ENCODE results near the gene RPS6KA3. TPM values are rescaled to one million over a fixed set of nuclear protein-coding genes. Genes with fewer than 3 reads are reported as not detected.

RPS6KA3 gene
- total RNA-seq, 1 experiment from 2014 or later = 14.6 TPM

DNA sequence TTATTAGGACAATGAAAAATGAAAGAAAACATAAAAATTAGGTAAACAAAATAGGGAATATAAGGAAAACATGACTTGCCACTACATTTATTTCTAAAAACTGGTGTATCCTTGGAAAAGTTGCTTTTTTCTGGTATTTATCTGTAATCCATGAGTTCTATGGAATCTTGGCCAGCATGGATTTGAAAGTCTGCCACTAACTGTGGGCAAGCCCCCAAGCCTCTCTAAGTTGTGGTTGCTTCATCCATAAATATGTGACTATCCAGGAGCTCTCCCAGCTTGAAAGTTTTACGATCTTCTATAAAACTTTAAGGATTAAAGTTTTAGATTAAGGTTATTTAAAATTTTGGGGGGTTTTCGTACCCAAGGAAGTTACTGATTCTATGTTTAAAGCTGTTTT lies 21.8 kb downstream of the RPS6KA3 start:
- ChIA-PET POLR2A (no interaction called here), CTCF (no interaction called here)
- H3K27me3 Mint-ChIP-seq (ENCODE audit: low read depth) = no peaks in the 10 kb centered on the region
- TF ChIP-seq TEAD4 (CRISPR knock-in tag; IDR thresholded peaks at IDR 0.05) (no peak), ZNF425 (CRISPR knock-in tag; conservative IDR thresholded peaks at IDR 0.05) (no peak), RELA (CRISPR knock-in tag; IDR thresholded peaks at IDR 0.05; ENCODE audit: borderline replicate concordance) (no peak), ZNF219 (CRISPR knock-in tag; IDR thresholded peaks at IDR 0.05; ENCODE audit: borderline replicate concordance) (no peak), ZNF317 (CRISPR knock-in tag; IDR thresholded peaks at IDR 0.05; ENCODE audit: borderline replicate concordance, low read depth) (no peak), ATF1 (CRISPR knock-in tag; IDR thresholded peaks at IDR 0.05) (no peak), NFE2L1 (CRISPR knock-in tag; IDR thresholded peaks at IDR 0.05) (no peak), SOX15 (CRISPR knock-in tag; IDR thresholded peaks at IDR 0.05) (no peak), E2F5 (CRISPR knock-in tag; IDR thresholded peaks at IDR 0.05) (no peak), ZNF423 (CRISPR knock-in tag; IDR thresholded peaks at IDR 0.05) (no peak), GABPB1 (CRISPR knock-in tag; IDR thresholded peaks at IDR 0.05) (no peak), TP53 (CRISPR knock-in tag; IDR thresholded peaks at IDR 0.05) (no peak), SMAD4 (CRISPR knock-in tag; IDR thresholded peaks at IDR 0.05) (no peak), CREB1 (CRISPR knock-in tag; IDR thresholded peaks at IDR 0.05) (no peak)
- TF ChIP-seq, protein P1, sequence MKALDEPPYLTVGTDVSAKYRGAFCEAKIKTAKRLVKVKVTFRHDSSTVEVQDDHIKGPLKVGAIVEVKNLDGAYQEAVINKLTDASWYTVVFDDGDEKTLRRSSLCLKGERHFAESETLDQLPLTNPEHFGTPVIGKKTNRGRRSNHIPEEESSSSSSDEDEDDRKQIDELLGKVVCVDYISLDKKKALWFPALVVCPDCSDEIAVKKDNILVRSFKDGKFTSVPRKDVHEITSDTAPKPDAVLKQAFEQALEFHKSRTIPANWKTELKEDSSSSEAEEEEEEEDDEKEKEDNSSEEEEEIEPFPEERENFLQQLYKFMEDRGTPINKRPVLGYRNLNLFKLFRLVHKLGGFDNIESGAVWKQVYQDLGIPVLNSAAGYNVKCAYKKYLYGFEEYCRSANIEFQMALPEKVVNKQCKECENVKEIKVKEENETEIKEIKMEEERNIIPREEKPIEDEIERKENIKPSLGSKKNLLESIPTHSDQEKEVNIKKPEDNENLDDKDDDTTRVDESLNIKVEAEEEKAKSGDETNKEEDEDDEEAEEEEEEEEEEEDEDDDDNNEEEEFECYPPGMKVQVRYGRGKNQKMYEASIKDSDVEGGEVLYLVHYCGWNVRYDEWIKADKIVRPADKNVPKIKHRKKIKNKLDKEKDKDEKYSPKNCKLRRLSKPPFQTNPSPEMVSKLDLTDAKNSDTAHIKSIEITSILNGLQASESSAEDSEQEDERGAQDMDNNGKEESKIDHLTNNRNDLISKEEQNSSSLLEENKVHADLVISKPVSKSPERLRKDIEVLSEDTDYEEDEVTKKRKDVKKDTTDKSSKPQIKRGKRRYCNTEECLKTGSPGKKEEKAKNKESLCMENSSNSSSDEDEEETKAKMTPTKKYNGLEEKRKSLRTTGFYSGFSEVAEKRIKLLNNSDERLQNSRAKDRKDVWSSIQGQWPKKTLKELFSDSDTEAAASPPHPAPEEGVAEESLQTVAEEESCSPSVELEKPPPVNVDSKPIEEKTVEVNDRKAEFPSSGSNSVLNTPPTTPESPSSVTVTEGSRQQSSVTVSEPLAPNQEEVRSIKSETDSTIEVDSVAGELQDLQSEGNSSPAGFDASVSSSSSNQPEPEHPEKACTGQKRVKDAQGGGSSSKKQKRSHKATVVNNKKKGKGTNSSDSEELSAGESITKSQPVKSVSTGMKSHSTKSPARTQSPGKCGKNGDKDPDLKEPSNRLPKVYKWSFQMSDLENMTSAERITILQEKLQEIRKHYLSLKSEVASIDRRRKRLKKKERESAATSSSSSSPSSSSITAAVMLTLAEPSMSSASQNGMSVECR (CRISPR knock-in tag; IDR thresholded peaks at IDR 0.05; ENCODE audit: borderline replicate concordance) = no peak
- TF ChIP-seq, protein P2, sequence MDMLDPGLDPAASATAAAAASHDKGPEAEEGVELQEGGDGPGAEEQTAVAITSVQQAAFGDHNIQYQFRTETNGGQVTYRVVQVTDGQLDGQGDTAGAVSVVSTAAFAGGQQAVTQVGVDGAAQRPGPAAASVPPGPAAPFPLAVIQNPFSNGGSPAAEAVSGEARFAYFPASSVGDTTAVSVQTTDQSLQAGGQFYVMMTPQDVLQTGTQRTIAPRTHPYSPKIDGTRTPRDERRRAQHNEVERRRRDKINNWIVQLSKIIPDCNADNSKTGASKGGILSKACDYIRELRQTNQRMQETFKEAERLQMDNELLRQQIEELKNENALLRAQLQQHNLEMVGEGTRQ (CRISPR knock-in tag; IDR thresholded peaks at IDR 0.05) = no peak
- TF ChIP-seq, protein P3, sequence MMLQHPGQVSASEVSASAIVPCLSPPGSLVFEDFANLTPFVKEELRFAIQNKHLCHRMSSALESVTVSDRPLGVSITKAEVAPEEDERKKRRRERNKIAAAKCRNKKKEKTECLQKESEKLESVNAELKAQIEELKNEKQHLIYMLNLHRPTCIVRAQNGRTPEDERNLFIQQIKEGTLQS (CRISPR knock-in tag; conservative IDR thresholded peaks at IDR 0.05) = no peak
- peaks cover 4% of the 10 kb centered on the region; the same call in 1 of the 2 replicates for H3K36me3 Mint-ChIP-seq
- no peaks in the 10 kb centered on the region for H3K4me1 Mint-ChIP-seq
- H3K27ac Mint-ChIP-seq = no peak overlapping the region
- no peaks in the 10 kb centered on the region for H3K9me3 Mint-ChIP-seq
- no peak overlapping the region for H3K4me3 Mint-ChIP-seq
- ATAC-seq (no peak), DNase-seq (ENCODE audit: low spot score) (no peak)

DNA sequence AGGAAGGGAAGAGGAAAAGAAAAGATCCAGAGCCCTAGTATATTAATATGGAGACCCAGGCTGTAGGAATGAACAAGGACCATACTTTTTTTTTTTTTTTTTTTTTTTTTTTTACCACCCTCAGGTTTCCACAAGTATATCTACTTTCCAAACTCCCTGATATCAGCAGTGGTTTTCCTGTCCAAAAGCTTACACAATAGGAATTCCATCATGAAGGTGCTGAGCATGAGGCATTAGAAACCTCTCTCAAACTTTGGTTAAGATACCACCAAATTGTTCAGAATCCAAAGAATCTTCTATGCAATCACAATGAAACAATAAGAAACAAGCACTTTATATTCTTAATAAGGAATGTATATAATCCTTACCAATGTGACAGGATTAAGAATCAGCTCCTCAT lies 26.5 kb downstream of the RPS6KA3 start:
- CTCF ChIA-PET = no interaction called here
- ATAC-seq = no peak
- Mint-ChIP-seq H3K27me3 (ENCODE audit: low read depth) (no peaks in the 10 kb centered on the region; the same call in 1 of the 2 replicates), H3K4me3 (no peak overlapping the region), H3K27ac (no peak overlapping the region), H3K9me3 (peaks cover 10% of the 10 kb centered on the region), H3K36me3 (peaks cover 13% of the 10 kb centered on the region), H3K4me1 (peaks cover 3% of the 10 kb centered on the region; the same call in 1 of the 2 replicates)
- POLR2A ChIA-PET = no interaction called here
- DNase-seq (ENCODE audit: low spot score) = no peak
- TF ChIP-seq MLX (CRISPR knock-in tag; IDR thresholded peaks at IDR 0.05) (no peak), RORB (CRISPR knock-in tag; IDR thresholded peaks at IDR 0.05) (no peak), NFATC4 (CRISPR knock-in tag; IDR thresholded peaks at IDR 0.05) (no peak), KAT7 (CRISPR knock-in tag; IDR thresholded peaks at IDR 0.05; ENCODE audit: borderline replicate concordance) (no peak), ZNF138 (CRISPR knock-in tag; conservative IDR thresholded peaks at IDR 0.05) (no peak), ZNF423 (CRISPR knock-in tag; IDR thresholded peaks at IDR 0.05) (no peak), ZNF219 (CRISPR knock-in tag; IDR thresholded peaks at IDR 0.05; ENCODE audit: borderline replicate concordance) (no peak)
- TF ChIP-seq, protein P3 (CRISPR knock-in tag; conservative IDR thresholded peaks at IDR 0.05) = no peak
- TF ChIP-seq, protein P2 (CRISPR knock-in tag; IDR thresholded peaks at IDR 0.05) = no peak
